Peyer's patch (tissue), 4 donors: ENCODE data around the gene GIPC2.

Experiments
- POLR2A ChIP-seq, 2 donors: fragments of 450-650 bp; IDR thresholded peaks; one replicate each; pipeline ENCODE4 v1.5.1; 2017; ENCODE audit warnings: antibody characterized with exemption in 2 of 2, mild to moderate bottlenecking in 2 of 2, moderate library complexity in 2 of 2
- TF ChIP-seq, protein P1 (sequence below), 6 experiments: fragments of 450-650 bp in 4 of 6; fragments of 200-600 bp in 2 of 6; sonication (generic) in 1 of 6; IDR thresholded peaks; one replicate each; pipeline ENCODE4 v1.5.1; 2017 to 2019; ENCODE audit warnings: antibody characterized with exemption in 6 of 6, mild to moderate bottlenecking in 3 of 6, moderate library complexity in 1 of 6

DNA sequence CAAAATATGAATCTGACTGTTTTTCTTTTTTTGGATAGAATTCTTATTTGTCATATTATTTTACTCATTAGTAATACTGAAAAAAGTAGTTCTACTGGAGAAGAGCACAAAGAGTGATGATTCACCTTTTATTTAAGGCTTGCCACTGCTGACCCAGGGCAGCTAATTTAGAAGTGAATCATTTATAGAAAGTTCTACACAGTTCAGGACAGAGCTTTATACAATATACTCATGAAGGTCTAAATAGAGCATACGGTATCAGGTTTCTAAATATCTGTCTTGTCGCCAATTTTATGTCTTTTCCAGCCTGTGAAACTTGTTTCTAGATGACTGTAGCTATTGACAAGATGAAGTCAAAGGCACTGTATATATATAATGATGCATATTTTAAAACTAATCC is 25.0 kb downstream of the GIPC2 start:
- no peak for TF ChIP-seq POLR2A (IDR thresholded peaks at IDR 0.05)
- TF ChIP-seq, protein P1, sequence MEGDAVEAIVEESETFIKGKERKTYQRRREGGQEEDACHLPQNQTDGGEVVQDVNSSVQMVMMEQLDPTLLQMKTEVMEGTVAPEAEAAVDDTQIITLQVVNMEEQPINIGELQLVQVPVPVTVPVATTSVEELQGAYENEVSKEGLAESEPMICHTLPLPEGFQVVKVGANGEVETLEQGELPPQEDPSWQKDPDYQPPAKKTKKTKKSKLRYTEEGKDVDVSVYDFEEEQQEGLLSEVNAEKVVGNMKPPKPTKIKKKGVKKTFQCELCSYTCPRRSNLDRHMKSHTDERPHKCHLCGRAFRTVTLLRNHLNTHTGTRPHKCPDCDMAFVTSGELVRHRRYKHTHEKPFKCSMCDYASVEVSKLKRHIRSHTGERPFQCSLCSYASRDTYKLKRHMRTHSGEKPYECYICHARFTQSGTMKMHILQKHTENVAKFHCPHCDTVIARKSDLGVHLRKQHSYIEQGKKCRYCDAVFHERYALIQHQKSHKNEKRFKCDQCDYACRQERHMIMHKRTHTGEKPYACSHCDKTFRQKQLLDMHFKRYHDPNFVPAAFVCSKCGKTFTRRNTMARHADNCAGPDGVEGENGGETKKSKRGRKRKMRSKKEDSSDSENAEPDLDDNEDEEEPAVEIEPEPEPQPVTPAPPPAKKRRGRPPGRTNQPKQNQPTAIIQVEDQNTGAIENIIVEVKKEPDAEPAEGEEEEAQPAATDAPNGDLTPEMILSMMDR (IDR thresholded peaks at IDR 0.05), result no peak
